ENCODE results near the gene PRR36.
"Not testable (repeated sequence)": the region's sequence is repeated elsewhere in the genome, so short reads cannot be mapped to it uniquely, and the experiment has no call there.

The PRR36 gene

DNA sequence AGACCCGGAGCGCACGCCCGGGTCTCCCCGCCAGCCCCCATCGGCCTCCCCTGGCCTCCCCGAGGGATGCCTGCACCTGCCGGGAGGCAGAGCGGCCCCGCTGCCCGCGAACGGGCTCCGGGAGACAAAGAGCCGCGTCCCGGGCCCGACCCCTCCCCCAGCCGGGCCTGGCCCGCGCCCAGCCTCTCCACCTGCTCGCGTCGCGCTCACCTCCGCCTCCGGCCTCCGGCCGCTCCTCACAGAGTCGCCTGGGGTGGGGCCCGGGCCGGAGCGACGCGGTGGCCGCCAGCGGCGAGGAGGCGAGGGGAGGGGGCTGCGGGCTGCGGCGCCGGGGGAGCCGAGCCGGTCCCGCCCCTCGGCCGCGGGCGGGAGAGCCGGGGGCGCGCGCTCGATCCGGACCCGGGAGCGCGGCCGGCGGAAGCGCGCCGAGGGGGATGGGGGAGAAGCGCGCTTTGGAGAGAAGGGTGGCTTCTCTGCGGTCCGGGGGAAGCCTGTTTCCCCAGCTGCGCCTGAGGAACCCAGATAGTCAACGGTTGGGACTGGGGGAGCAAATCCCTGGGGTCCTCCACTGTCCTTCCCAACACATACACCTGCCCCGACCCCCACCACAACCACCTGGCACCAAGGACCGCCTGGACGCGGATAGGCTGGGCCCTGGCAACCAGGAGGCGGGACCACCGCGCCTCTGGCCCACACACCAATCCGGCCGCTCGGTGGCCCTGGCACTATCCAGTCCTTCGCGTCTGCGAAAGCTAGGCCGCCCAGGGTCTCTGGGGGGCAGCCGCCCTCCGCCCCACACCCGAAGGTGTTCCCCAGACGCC lies at the start of gene PRR36:
Gene PRR36, minus strand, starts transcription at position 315 of the 821 bp plus-strand sequence. CDS start 701 bp downstream, outside the sequence.
- peak; percentile 56 for DNase-seq (ENCODE audit: low spot score)

DNA sequence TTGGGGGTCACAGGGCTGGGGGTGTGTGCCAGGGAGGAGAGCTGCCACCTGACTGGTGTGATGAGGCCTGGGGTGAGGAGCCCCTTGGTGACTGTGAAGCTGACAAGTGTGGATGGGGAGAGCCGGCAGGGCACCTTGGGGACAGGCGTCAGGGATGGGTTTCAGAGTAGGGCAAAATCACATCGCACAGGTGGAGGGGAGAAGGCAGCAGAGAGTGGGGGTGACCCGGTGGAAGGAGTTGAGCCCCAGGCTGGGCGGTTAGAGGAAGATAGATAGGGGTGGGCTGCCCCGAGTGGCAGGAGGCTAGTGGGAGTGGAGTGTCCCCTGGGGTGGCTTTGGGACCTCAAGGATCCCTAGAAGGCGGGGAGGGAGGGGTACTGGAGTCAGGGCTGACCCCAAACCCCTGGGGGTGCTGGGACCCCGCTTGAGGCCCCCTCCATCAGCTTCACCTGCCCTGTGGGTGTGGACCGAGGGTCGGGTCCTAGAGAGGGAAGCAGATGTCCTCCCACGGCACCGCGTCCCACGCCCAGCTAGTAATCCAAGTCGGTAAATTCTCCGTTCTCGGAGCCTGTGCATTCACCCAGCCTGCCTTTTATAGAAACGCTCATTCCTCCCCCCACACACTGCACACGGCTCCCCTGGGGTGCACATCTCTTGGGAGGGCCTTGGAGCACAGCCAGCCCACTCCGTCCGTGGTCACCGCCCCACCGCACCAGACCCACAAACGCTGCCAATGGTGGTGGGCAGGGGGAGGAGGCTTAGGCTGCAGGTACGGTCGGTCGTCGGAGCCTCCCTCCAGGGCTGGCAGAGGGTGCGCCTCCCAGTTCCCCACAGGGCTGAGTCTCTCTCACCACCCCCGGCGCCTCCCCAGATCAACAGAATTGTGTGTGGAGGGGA lies 49.4 kb upstream of the PRR36 start:
- DNase-seq (ENCODE audit: low spot score), result no peak

DNA sequence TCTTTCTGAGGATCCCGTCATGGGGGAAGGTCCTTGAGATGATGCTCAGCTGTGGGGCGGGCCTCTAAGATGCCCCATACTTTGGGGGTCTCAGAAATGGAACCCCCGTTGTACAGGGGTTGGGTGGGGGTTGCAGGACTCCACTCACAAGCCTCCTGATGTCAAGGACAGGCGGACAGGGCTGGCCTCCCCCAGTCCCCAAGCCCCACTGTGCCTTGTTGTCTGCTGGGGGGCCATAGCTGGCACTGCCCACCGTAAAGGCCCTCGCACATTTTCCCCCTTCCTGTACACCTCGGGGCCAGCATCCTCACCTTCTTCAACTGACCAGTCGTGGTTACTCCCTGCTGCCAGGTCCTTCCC lies 48.6 kb upstream of the PRR36 start:
- DNase-seq (ENCODE audit: low spot score), result no peak

- DNase-seq (ENCODE audit: low spot score), result no peak
Observed at GRCh38 chr19:7921967-7922835, 48.0 kb upstream of the PRR36 start.

GRCh38 chr19:7921302-7921966 lies 47.2 kb upstream of the PRR36 start:
- no peak for DNase-seq (ENCODE audit: low spot score)

GRCh38 chr19:7920519-7921301 lies 46.5 kb upstream of the PRR36 start:
- peak; percentile 98 for DNase-seq (ENCODE audit: low spot score)

DNA sequence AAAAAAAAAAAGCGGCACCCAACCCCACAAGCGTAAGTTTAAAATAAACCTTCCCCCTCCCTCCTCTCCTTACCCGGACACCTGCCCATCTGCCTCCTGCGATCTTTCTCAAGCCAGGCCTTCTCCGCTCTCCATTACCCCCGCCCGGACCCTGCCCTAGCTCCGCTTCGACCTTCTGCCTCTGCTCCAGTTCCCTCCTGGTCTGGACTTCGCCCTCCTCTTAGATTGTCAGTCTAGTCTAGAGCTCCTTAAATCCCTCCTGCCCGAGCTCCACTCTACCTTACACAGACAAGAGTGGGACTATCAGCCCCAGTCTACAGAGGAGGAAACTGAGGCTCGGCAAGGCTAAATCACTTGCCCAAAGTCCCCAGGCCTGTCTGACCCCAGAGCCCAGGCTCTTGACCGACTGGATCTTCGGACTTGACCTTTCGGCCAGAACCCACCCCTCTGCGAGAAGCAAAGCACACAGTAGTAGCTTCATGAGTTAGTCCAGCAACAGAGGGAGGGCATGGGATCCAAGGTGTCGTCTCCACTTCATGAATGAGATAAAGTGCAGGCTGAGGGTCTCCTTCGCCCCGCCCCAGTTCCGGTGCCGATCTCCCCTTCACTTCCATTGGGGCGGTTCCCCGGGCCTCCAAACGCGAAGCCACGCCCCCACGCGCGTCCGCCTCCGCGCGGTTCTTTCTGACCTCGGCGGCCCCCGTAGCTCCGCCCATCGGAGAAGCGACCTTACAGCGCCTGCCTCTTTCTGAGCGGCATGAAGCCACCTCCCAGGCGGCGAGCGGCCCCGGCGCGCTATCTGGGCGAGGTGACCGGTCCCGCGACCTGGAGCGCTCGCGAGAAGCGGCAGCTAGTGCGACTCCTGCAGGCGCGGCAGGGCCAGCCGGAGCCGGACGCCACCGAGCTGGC lies 45.7 kb upstream of the PRR36 start, which contains the start of gene SNAPC2:
Gene SNAPC2, plus strand, starts transcription at position 729 of the 909 bp plus-strand sequence. Its CDS starts 29 bp downstream, at position 758.
- DNase-seq (ENCODE audit: low spot score), result peak; percentile 93

DNA sequence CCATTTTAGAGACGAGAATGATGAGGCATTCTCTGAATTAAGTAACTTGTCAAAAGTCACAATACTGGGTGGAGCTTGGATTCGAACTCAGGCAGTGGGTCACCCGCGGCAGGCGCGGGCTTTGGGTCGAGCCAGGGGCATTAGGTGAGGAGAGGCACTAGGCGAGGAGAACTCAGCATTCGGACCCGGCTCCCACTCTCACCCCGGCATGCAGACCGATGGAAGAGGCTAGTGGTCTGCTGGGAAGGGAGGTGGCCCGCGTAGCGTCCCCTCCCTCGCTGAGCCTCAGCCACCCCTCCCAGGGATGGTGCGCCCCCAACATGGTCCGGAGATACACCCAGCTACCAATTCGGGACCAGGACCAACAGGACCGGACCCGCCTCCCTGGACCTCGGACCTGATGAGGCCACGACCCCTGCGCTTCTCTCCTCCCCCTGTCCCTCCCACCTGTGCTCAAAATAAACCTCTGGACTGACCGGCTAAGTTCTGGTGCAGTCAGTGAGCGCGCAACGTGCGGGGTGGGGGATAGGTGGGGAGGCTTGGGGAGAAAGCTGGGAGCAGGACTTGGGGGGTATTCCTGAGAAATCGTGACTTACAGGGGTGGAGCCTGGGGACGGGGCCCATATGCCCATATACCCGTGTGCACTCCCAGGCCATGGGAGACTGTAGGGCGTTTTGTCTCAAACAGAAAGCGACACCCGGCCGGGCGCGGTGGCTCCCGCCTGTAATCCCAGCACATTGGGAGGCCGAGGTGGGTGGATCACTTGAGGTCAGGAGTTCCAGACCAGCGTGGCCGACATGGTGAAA lies 44.6 kb upstream of the PRR36 start:
- no peak for DNase-seq (ENCODE audit: low spot score)

GRCh38 chr19:7918062-7918614 lies 43.9 kb upstream of the PRR36 start:
- not testable (repeated sequence) for DNase-seq (ENCODE audit: low spot score)

- peak; percentile 83 for DNase-seq (ENCODE audit: low spot score)
Observed at GRCh38 chr19:7917267-7918061, 43.3 kb upstream of the PRR36 start.

DNA sequence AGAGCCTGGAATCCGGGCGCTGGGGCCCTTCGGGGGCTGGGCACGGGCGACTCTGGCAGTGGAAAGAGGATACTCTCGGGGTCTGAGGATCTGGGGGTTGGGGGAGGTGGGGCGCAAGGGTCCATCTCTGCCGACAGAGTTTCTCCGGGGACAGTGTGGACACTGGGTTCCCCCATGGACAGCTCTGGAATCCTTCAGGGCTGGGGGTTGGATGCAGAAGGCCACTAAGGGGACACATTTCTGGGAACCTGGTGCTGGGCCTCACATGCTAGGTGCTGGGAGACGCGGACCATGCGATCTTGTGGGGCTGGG lies 42.7 kb upstream of the PRR36 start:
- no peak for DNase-seq (ENCODE audit: low spot score)

- peak; percentile 63 for DNase-seq (ENCODE audit: low spot score)
Observed at GRCh38 chr19:7916103-7916954, 42.1 kb upstream of the PRR36 start.

DNA sequence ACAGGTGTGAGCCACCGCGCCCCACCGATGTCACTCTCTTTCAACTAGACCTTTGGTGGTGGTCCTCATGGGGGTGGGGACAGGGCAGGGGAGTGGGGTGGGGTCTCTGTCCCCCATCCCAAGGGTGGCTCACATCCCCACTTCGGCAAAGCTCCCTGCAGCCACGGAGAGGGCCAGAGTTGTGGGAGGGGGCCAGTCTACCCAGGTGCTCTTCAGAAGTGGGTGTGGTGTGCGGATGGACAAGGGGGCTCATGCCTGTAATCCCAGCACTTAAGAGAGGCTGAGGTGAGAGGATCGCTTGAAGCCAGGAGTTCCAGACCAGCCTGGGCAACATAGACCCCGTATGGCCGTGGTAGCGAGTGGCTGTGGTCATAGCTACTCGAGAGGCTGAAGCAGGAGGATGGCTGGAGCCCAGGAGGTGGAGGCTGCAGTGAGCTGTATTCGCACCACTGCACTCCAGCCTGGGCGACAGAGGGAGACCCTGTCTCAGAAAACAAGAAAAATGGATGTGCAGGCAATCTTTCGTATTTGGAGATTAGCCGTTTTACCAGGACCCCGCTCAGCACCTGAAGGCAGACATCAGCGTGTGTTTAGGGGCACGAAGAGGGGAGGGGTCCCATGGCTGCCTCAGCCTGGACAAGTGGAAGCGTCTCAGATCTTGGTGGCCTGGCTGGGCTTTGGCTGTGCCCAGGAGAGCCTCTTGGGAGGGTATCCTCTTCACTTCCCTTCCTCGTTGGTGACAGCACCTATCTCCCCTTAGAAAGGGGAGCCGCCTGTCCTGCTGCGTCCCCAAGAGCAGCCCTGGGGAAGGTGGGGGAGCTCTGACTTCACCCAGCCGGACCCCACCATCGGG lies 41.3 kb upstream of the PRR36 start:
- DNase-seq (ENCODE audit: low spot score), result no peak

GRCh38 chr19:7914598-7915045 lies 40.4 kb upstream of the PRR36 start, which contains the start of gene TGFBR3L:
Gene TGFBR3L (plus strand): TSS chr19:7914830.
- no peak for DNase-seq (ENCODE audit: low spot score)

- DNase-seq (ENCODE audit: low spot score), result no peak
Observed at GRCh38 chr19:7914099-7914498, 39.9 kb upstream of the PRR36 start.

Measured in AG08396 (cell line).